Suprapubic skin (tissue), 3 donors: ENCODE results near the gene SPAG7.

Experiments
- EP300 ChIP-seq: sonication (generic); formaldehyde crosslinking; IDR thresholded peaks from one replicate; pipeline ENCODE4 v1.6.1; 2017; ENCODE audit warnings: antibody characterized with exemption
- TF ChIP-seq, protein P1 (sequence below), 2 donors: fragments of 200-600 bp in 1 of 2; fragments of 450-650 bp in 1 of 2; sonication (generic) in 1 of 2; IDR thresholded peaks; one replicate each; pipeline ENCODE4 v1.5.1; 2016 to 2019; ENCODE audit warnings: antibody characterized with exemption in 2 of 2, mild to moderate bottlenecking in 1 of 2, moderate library complexity in 1 of 2

DNA sequence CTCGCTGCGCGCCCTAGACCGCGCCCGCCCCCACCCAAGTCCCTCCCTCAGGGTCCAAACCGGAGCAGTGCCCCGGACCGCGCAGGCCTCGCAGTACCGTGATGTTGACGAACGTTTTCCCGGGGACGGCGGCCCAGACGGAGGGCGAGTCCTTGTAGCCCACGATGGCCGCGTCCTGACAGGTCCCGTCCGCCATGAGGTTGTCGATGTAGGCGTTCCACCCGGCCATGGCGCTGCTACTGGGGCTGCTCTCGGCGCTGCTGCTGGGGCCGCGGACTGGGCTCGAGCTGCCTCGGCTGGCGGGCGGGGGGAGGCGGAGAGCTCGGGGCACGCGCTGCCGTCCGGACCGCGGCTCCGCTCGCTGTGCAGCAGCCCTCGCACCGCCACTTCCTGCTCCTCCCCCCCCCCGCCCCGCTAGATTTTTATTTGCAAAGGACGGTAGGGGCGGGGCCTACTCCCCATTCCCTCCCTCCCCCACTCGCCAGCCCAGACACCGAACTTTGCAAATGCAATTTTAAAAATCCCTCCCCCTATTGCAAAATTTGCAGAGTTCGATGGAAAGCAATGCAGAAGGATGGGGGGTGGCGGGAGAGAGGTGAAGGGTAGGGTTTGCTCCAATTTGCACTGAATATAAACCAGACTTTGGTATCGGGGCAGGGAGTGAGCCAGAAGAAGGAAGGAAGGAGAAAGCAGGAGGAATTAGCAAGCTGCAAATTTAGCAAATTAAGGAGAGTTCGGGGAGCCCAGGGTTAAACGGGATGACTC, 19.3 kb downstream of the SPAG7 start, which contains the start of gene PFN1:
- TF ChIP-seq, protein P1, sequence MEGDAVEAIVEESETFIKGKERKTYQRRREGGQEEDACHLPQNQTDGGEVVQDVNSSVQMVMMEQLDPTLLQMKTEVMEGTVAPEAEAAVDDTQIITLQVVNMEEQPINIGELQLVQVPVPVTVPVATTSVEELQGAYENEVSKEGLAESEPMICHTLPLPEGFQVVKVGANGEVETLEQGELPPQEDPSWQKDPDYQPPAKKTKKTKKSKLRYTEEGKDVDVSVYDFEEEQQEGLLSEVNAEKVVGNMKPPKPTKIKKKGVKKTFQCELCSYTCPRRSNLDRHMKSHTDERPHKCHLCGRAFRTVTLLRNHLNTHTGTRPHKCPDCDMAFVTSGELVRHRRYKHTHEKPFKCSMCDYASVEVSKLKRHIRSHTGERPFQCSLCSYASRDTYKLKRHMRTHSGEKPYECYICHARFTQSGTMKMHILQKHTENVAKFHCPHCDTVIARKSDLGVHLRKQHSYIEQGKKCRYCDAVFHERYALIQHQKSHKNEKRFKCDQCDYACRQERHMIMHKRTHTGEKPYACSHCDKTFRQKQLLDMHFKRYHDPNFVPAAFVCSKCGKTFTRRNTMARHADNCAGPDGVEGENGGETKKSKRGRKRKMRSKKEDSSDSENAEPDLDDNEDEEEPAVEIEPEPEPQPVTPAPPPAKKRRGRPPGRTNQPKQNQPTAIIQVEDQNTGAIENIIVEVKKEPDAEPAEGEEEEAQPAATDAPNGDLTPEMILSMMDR (IDR thresholded peaks at IDR 0.05), result no peak
- TF ChIP-seq EP300, result no peak
